ENCODE results near the gene DCAKD. TPM values are rescaled to one million over a fixed set of nuclear protein-coding genes. Genes with fewer than 3 reads are reported as not detected.

The DCAKD gene
- total and polyA plus RNA-seq, 10 of the 15 experiments (the other 5 are each of a cell fraction or from before 2014, with no cell fraction given), result 11.6 to 62.7 (median 38.3) TPM

GRCh38 chr17:45046537-45047125 is 4.8 kb downstream of the DCAKD start:
- Histone ChIP-seq H4K20me1 (ENCODE audit: control insufficient read depth, insufficient read depth) (no peaks in the 10 kb centered on the region), H3K4me2 (ENCODE audit: control insufficient read depth, insufficient read depth) (peak overlapping the region; percentile 58; the same call in 1 of the 2 replicates), H3K9me3 (replicated peaks; ENCODE audit: control insufficient read depth, insufficient read depth, low read length) (no peaks in the 10 kb centered on the region), H3K9ac (ENCODE audit: control insufficient read depth, insufficient read depth, low read length) (peak overlapping the region; percentile 28), H3K4me3 (no peak overlapping the region), H3K36me3 (ENCODE audit: control insufficient read depth in 2 of 2, insufficient read depth in 2 of 2, low read length in 1 of 2) (peaks cover 0 to 1% of the 10 kb centered on the region in 2 experiments; a peak in 1 of 4 replicates), H3K79me2 (ENCODE audit: control insufficient read depth, insufficient read depth, low read length) (peaks cover 54% of the 10 kb centered on the region), H3K4me1 (ENCODE audit: control insufficient read depth, insufficient read depth, low read length) (peaks cover 9% of the 10 kb centered on the region), H2AFZ (ENCODE audit: control insufficient read depth, low read depth, low read length) (no peak overlapping the region), H3K27me3 (replicated peaks in 1 of 2; ENCODE audit: control insufficient read depth in 2 of 2, insufficient read depth in 2 of 2, low read length in 1 of 2) (no peaks in the 10 kb centered on the region), H3K27ac (ENCODE audit: control insufficient read depth, insufficient read depth) (peak overlapping the region; percentile 68)
- ATAC-seq (peak; percentile 39), DNase-seq (ENCODE audit: low read depth, low spot score) (peak; percentile 68), FAIRE-seq (no peak)
- ChIA-PET POLR2A (interaction anchor here (0.7 to 7.1 kb wide), 10 partner anchors 7 to 500 kb away, joined by 3 to 119 read pairs (median 6); partner anchors contain the start of genes HEXIM2 and NMT1), SMC1A (ENCODE audit: uncharacterized antibody, unreplicated experiment) (interaction anchor here (0.6 to 3.0 kb wide), 10 partner anchors 8 to 126 kb away, joined by 3 to 10 read pairs (median 4); no protein-coding TSS in a partner anchor), CTCF (interaction anchor here (0.6 to 6.1 kb wide), 9 partner anchors 9 to 260 kb away, joined by 3 to 58 read pairs (median 4); no protein-coding TSS in a partner anchor), RAD21 (ENCODE audit: unreplicated experiment) (interaction anchor here (0.6 to 2.1 kb wide), 4 partner anchors 15 to 1500 kb away, joined by 3 to 8 read pairs (median 4); partner anchors contain the start of genes ETV4 and NMT1)
- intact Hi-C loops (cut with micrococcal nuclease; ENCODE audit: unreplicated experiment), result loop anchor here (2.0 kb wide), 1 partner anchor 16 kb away; no protein-coding TSS in a partner anchor
- BruUV-seq (replicated peaks), result TSS peak; percentile 26
- 43% methylated on average over 4 of the region's 9 CpGs for WGBS (ENCODE audit: insufficient coverage, insufficient replicate concordance, low lambda C conversion rate, missing lambda C conversion rate)
- in situ Hi-C loops (cut with MboI), result no loop called here
- TF ChIP-seq SREBF1 (IDR thresholded peaks at IDR 0.05; ENCODE audit: low read length), result no peak
- peak; percentile 81 for TF ChIP-seq MEF2B (IDR thresholded peaks at IDR 0.05; ENCODE audit: partially characterized antibody, poor library complexity, severe bottlenecking)
- no peak for TF ChIP-seq CEBPZ (IDR thresholded peaks at IDR 0.05; ENCODE audit: low read depth, low read length)
- peak; percentile 88 for TF ChIP-seq NR2F1 (conservative IDR thresholded peaks at IDR 0.05)
- no peak for TF ChIP-seq CBX5 (IDR thresholded peaks at IDR 0.05; ENCODE audit: low read depth)
- peak; percentile 54 for TF ChIP-seq IKZF1 (conservative IDR thresholded peaks at IDR 0.05)
- no peak for TF ChIP-seq KAT2A (conservative IDR thresholded peaks at IDR 0.05; ENCODE audit: control insufficient read depth, low read depth, low read length)
- no peak for TF ChIP-seq MAX (IDR thresholded peaks at IDR 0.05; ENCODE audit: low read depth, low read length)
- TF ChIP-seq DPF2 (IDR thresholded peaks at IDR 0.05), result no peak
- peak; percentile 40; the same call in 1 of the 2 replicates for TF ChIP-seq ZNF687 (IDR thresholded peaks at IDR 0.05)
- no peak for TF ChIP-seq ATF7 (IDR thresholded peaks at IDR 0.05; ENCODE audit: low read depth)
- TF ChIP-seq TBL1XR1 (IDR thresholded peaks at IDR 0.05; ENCODE audit: low read depth, low read length), result no peak
- no peak for TF ChIP-seq MTA3 (IDR thresholded peaks at IDR 0.05; ENCODE audit: borderline replicate concordance, low read length)
- TF ChIP-seq CHD1 (IDR thresholded peaks at IDR 0.05; ENCODE audit: low read depth, low read length), result no peak
- no peak for TF ChIP-seq PAX5 (IDR thresholded peaks at IDR 0.05; ENCODE audit: borderline replicate concordance, low read depth, low read length)
- TF ChIP-seq BRCA1 (IDR thresholded peaks at IDR 0.05; ENCODE audit: low read depth, low read length), result no peak
